A549 (cell line): ENCODE data around the gene EBF4. TPM values are rescaled to one million over a fixed set of nuclear protein-coding genes. Genes with fewer than 3 reads are reported as not detected.

ENCODE experiments used
- ATAC-seq, 2 experiments: fragments of 200-7000 bp in 1 of 2; fragments of >200 bp in 1 of 2; cut with Nextera tagmentation in 1 of 2; cut with Tn5 transposase in 1 of 2; 3 replicates each; pipeline versions ENCODE4 v1.8.0 to v1.9.1; 2018 to 2020; ENCODE audit warnings: mild to moderate bottlenecking in 1 of 2, moderate library complexity in 1 of 2
- CTCF ChIA-PET: fragments of 300-600 bp; sonication (Branson Sonifier 250); formaldehyde crosslinking; extraction: SDS; loops from one replicate; lab custom pipeline; 2021; ENCODE audit warnings: antibody characterized with exemption, inconsistent platforms; lab: Yijun Ruan, JAX
- POLR2A ChIA-PET: fragments of 350-600 bp; formaldehyde crosslinking; extraction: SDS; loops from one replicate; lab custom pipeline; 2021; ENCODE audit warnings: antibody characterized with exemption, inconsistent platforms; lab: Yijun Ruan, JAX
- DNase-seq, 2 experiments: peaks; one replicate each; pipeline versions ENCODE4 v3.0.0 to v3.0.0-alpha.2; 2011 to 2016; ENCODE audit warnings: low read depth in 1 of 2, low spot score in 1 of 2
- FAIRE-seq: peaks from 2 replicates; lab custom pipeline; 2011; peaks lifted over from hg19 to GRCh38; lab: Jason Lieb, UNC
- H3K27ac ChIP-seq, 2 experiments: fragments of >200 bp; sonication (Bioruptor Twin); formaldehyde crosslinking; 3 replicates each; pipeline ENCODE4 v1.5.1; 2016 to 2017
- H3K4me1 ChIP-seq: fragments of >200 bp; sonication (Bioruptor Twin); formaldehyde crosslinking; 3 replicates; pipeline ENCODE4 v1.6.1; 2016
- H3K4me2 ChIP-seq: fragments of >200 bp; sonication (Bioruptor Twin); formaldehyde crosslinking; 3 replicates; pipeline ENCODE4 v1.6.1; 2016
- H3K4me3 ChIP-seq: fragments of >200 bp; sonication (Bioruptor Twin); formaldehyde crosslinking; 3 replicates; pipeline ENCODE4 v1.5.1; 2016
- H3K9me3 ChIP-seq: fragments of >200 bp; sonication (Bioruptor Twin); formaldehyde crosslinking; 3 replicates; pipeline ENCODE4 v1.6.1; 2016
- CBX8 ChIP-seq: fragments of 200-600 bp; sonication (generic); IDR thresholded peaks from 2 replicates; pipeline ENCODE4 v1.6.1; 2016
- CHD2 ChIP-seq: fragments of 150-350 bp; IDR thresholded peaks from 2 replicates; pipeline ENCODE4 v1.6.1; 2014; ENCODE audit warnings: low read length; ENCODE audit not compliant: partially characterized antibody
- CTCF ChIP-seq: fragments of >200 bp; sonication (Bioruptor Twin); formaldehyde crosslinking; IDR thresholded peaks from 3 replicates; pipeline ENCODE4 v1.5.1; 2016
- EHF ChIP-seq: fragments of 250-450 bp; sonication (Bioruptor Pico); IDR thresholded peaks from 2 replicates; pipeline ENCODE4 v1.5.0; 2020; ENCODE audit warnings: mild to moderate bottlenecking
- HES2 ChIP-seq: fragments of >200 bp; sonication (Bioruptor Twin); formaldehyde crosslinking; IDR thresholded peaks from 2 replicates; pipeline ENCODE4 v1.6.1; 2016
- HMGXB4 ChIP-seq: fragments of 250-450 bp; sonication (Bioruptor Pico); IDR thresholded peaks from 2 replicates; pipeline ENCODE4 v1.5.0; 2021; ENCODE audit warnings: mild to moderate bottlenecking, moderate library complexity, borderline replicate concordance
- MAZ ChIP-seq: fragments of 150-350 bp; IDR thresholded peaks from 2 replicates; pipeline ENCODE4 v1.6.1; 2014; ENCODE audit warnings: antibody characterized with exemption, low read depth, low read length, borderline replicate concordance
- MYC ChIP-seq: IDR thresholded peaks from 2 replicates; pipeline ENCODE4 v1.6.1; 2012; ENCODE audit warnings: mild to moderate bottlenecking, inconsistent platforms, low read length, improper control_type of control experiment, borderline replicate concordance
- NFE2L2 ChIP-seq: fragments of 150-350 bp; conservative IDR thresholded peaks from 2 replicates; pipeline ENCODE4 v1.6.1; 2014; ENCODE audit warnings: low read length
- NPAS2 ChIP-seq: fragments of 250-450 bp; sonication (Bioruptor Pico); IDR thresholded peaks from 2 replicates; pipeline ENCODE4 v1.8.0; 2022; ENCODE audit warnings: mild to moderate bottlenecking, moderate library complexity, borderline replicate concordance
- POLR2A ChIP-seq: IDR thresholded peaks from 2 replicates; pipeline ENCODE4 v1.6.1; 2012; ENCODE audit warnings: mild to moderate bottlenecking, low read length
- RFX5 ChIP-seq: fragments of 450-650 bp; IDR thresholded peaks from 2 replicates; pipeline ENCODE4 v1.7.1; 2014; ENCODE audit warnings: antibody characterized with exemption, mild to moderate bottlenecking, moderate library complexity
- SMC3 ChIP-seq: fragments of >200 bp; sonication (Bioruptor Twin); formaldehyde crosslinking; IDR thresholded peaks from 3 replicates; pipeline ENCODE4 v1.6.1; 2018; ENCODE audit warnings: inconsistent platforms
- TP53 ChIP-seq: fragments of 250-450 bp; sonication (Bioruptor Pico); IDR thresholded peaks from 2 replicates; pipeline ENCODE4 v1.5.0; 2021; ENCODE audit warnings: mild to moderate bottlenecking, moderate library complexity
- ZC3H11A ChIP-seq: fragments of 450-650 bp; IDR thresholded peaks from 2 replicates; pipeline ENCODE4 v1.6.1; 2014; ENCODE audit warnings: antibody characterized with exemption, mild to moderate bottlenecking
- ZFP36 ChIP-seq: fragments of 450-650 bp; IDR thresholded peaks from 2 replicates; pipeline ENCODE4 v1.6.1; 2014; ENCODE audit warnings: borderline replicate concordance; ENCODE audit not compliant: partially characterized antibody
- WGBS: methylation state at CpG from one replicate; pipeline ENCODE4 v1.1.6; 2017; ENCODE audit errors: missing lambda C conversion rate; 5-methylcytosine and 5-hydroxymethylcytosine counted together
- polyA plus RNA-seq, 4 experiments: library from polyadenylated mRNA; depleted of rRNA in 3 of 4; stranded (reverse); fragments of >200 nt; fragmentation: RNase III in 1 of 4; extraction: RNeasy Plus Mini Kit Qiagen cat#74134 plus additional on column Dnase treatment in 1 of 4; gene quantifications; 2 replicates in 3 of 4; 3 replicates in 1 of 4; pipeline ENCODE4 v1.2.3, GENCODE V29; 2011 to 2017
- TF ChIP-seq, protein P1 (sequence below): fragments of 450-650 bp; IDR thresholded peaks from 2 replicates; pipeline ENCODE4 v1.6.1; 2014; ENCODE audit warnings: antibody characterized with exemption

Gene EBF4
- polyA plus RNA-seq, 2 of the 4 experiments (the other 2 are of a cell fraction) = 2.2 to 3.2 TPM

GRCh38 chr20:2775139-2775538 is 82.6 kb downstream of the EBF4 start (continued):
- TF ChIP-seq HMGXB4 (CRISPR knock-in tag) (no peak), RFX5 (no peak), MYC (no peak), ZFP36 (no peak)

DNA sequence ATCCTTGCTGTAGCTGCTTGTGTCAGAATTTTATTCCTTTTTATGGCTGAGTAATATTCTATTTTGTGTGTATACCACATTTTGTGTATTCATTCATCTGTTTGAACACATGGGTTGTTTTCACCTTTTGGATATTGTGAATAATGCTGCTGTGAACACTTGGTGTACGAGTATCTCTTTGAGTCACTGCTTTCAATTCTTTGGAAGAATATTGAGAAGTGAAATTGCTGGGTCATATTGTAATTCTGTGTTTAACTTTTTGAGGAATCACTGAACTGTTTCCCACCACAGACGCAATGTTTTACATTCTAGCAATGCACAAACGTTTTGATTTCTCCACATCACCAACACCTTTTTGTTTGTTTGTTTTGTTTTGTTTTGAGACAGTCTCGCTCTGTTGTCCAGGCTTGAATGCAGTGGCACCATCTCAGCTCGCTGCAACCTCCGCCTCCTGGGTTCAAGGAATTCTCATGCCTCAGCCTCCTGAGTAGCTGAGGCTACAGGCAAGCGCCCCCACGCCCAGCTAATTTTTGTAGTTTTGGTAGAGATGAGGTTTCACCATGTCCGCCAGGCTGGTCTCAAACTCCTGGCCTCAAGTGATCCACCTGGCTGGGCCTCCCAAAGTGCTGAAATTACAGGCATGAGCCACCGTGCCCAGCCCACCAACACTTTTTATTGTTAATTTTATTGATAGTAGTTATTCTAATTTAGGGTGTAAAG is 86.2 kb downstream of the EBF4 start:
- Histone ChIP-seq H3K4me3 (no peak overlapping the region), H3K4me2 (no peak overlapping the region), H3K4me1 (0 out of 3 replicates have a peak, but pooled peaks cover 3% of the 10 kb centered on the region), H3K9me3 (peaks cover 6% of the 10 kb centered on the region), H3K27ac (no peak overlapping the region)
- POLR2A ChIA-PET = no interaction called here
- ATAC-seq = no peak
- CTCF ChIA-PET = interaction anchor here (3.3 to 3.7 kb wide), 2 partner anchors 23 to 26 kb away, joined by 14 to 16 read pairs; no protein-coding TSS in a partner anchor
- no peak for TF ChIP-seq EHF (CRISPR knock-in tag)
- no peak for TF ChIP-seq MAZ
- TF ChIP-seq POLR2A = no peak
- TF ChIP-seq SMC3 = no peak
- no peak for TF ChIP-seq NFE2L2
- TF ChIP-seq HES2 = no peak
- TF ChIP-seq CHD2 = no peak
- TF ChIP-seq, protein P1, sequence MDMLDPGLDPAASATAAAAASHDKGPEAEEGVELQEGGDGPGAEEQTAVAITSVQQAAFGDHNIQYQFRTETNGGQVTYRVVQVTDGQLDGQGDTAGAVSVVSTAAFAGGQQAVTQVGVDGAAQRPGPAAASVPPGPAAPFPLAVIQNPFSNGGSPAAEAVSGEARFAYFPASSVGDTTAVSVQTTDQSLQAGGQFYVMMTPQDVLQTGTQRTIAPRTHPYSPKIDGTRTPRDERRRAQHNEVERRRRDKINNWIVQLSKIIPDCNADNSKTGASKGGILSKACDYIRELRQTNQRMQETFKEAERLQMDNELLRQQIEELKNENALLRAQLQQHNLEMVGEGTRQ = no peak
- no peak for TF ChIP-seq NPAS2 (CRISPR knock-in tag)
- TF ChIP-seq ZC3H11A = no peak
- no peak for TF ChIP-seq CBX8
- FAIRE-seq = no peak
- DNase-seq = no peak
- 61% methylated on average over 10 of the region's 10 CpGs for WGBS

- peaks cover 1% of the 10 kb centered on the region; the same call in 1 of the 3 replicates for H3K9me3 ChIP-seq
- ChIA-PET CTCF (interaction anchor here (0.9 to 1.9 kb wide), 7 partner anchors 9 to 71 kb away, joined by 3 to 9 read pairs (median 4); no protein-coding TSS in a partner anchor), POLR2A (no interaction called here)
- DNase-seq (no peak), FAIRE-seq (no peak)
- H3K27ac ChIP-seq = no peak overlapping the region
- WGBS = 5% methylated on average over 3 of the region's 3 CpGs
- TF ChIP-seq EHF (CRISPR knock-in tag) (no peak), TP53 (no peak), CTCF (peak; percentile 33; the same call in 2 of the 3 replicates)
- TF ChIP-seq, all 56 proteins: peak for 1
- ATAC-seq = peak; percentile 46 to 67; a peak in 3 of 6 replicates
- Histone ChIP-seq H3K4me3 (no peak overlapping the region), H3K4me2 (peak overlapping the region; percentile 50), H3K4me1 (0 out of 3 replicates have a peak, but pooled peaks cover 3% of the 10 kb centered on the region)
These were observed 88.4 kb downstream of the EBF4 start for GRCh38 chr20:2780948-2781347.
